ENCODE data around the gene RSPRY1. TPM values are rescaled to one million over a fixed set of nuclear protein-coding genes. Genes with fewer than 3 reads are reported as not detected.

The RSPRY1 gene
- total and polyA plus RNA-seq, 5 donors from 2014 or later, result 25.7 to 46.4 (median 31.7) TPM

GRCh38 chr16:57202095-57202886 lies 16.2 kb downstream of the RSPRY1 start:
- DNase-seq (no peak), ATAC-seq (ENCODE audit: low read depth in 2 of 2) (no peak)
- Histone ChIP-seq H3K4me3 (ENCODE audit: low read depth, low read length) (no peak overlapping the region), H3K4me1 (ENCODE audit: control insufficient read depth, insufficient read depth, low read length, poor library complexity, severe bottlenecking) (no peaks in the 10 kb centered on the region), H3K27me3 (ENCODE audit: control insufficient read depth, insufficient read depth, low read length) (no peaks in the 10 kb centered on the region), H3K27ac (ENCODE audit: insufficient read depth, low read length, poor library complexity, severe bottlenecking) (no peak overlapping the region), H3K9me3 (ENCODE audit: control insufficient read depth in 2 of 2, low read length in 2 of 2) (no peaks in the 10 kb centered on the region), H3K36me3 (ENCODE audit: control insufficient read depth, insufficient read depth, low read length) (peaks cover 30% of the 10 kb centered on the region)
- Mint-ChIP-seq H3K27me3 (no peaks in the 10 kb centered on the region), H3K36me3 (peaks cover 20% of the 10 kb centered on the region), H3K27ac (peak overlapping the region in 1 of 3 donors; percentile 18), H3K4me3 (no peak overlapping the region), H3K9me3 (no peaks in the 10 kb centered on the region), H3K4me1 (peaks cover 0 to 17% (median 8%) of the 10 kb centered on the region in 4 donors)

- no peaks in the 10 kb centered on the region for H3K4me1 ChIP-seq (ENCODE audit: control insufficient read depth, insufficient read depth, low read length, poor library complexity, severe bottlenecking)
- H3K27ac ChIP-seq (ENCODE audit: insufficient read depth, low read length, poor library complexity, severe bottlenecking), result no peak overlapping the region
- Mint-ChIP-seq H3K4me3 (no peak overlapping the region), H3K27ac (peak overlapping the region in 2 of 3 donors; percentile 12 to 18), H3K4me1 (peaks cover 4 to 13% (median 6%) of the 10 kb centered on the region in 4 donors), H3K36me3 (peaks cover 28% of the 10 kb centered on the region), H3K9me3 (no peaks in the 10 kb centered on the region), H3K27me3 (no peaks in the 10 kb centered on the region)
- no peaks in the 10 kb centered on the region for H3K27me3 ChIP-seq (ENCODE audit: control insufficient read depth, insufficient read depth, low read length)
- H3K9me3 ChIP-seq (ENCODE audit: control insufficient read depth in 2 of 2, low read length in 2 of 2), result no peaks in the 10 kb centered on the region
- DNase-seq (no peak), ATAC-seq (ENCODE audit: low read depth in 2 of 2) (no peak)
- no peak overlapping the region for H3K4me3 ChIP-seq (ENCODE audit: low read depth, low read length)
- peaks cover 39% of the 10 kb centered on the region for H3K36me3 ChIP-seq (ENCODE audit: control insufficient read depth, insufficient read depth, low read length)
Observed at GRCh38 chr16:57203451-57203850, 17.3 kb downstream of the RSPRY1 start.

GRCh38 chr16:57204675-57205074 lies 18.5 kb downstream of the RSPRY1 start:
- peaks cover 0 to 7% (median 4%) of the 10 kb centered on the region in 4 donors for H3K4me1 Mint-ChIP-seq
- ATAC-seq (ENCODE audit: low read depth in 2 of 2) (no peak), DNase-seq (no peak)
- no peak overlapping the region for H3K4me3 Mint-ChIP-seq
- Histone ChIP-seq H3K27me3 (ENCODE audit: control insufficient read depth, insufficient read depth, low read length) (no peaks in the 10 kb centered on the region), H3K27ac (ENCODE audit: insufficient read depth, low read length, poor library complexity, severe bottlenecking) (no peak overlapping the region), H3K4me1 (ENCODE audit: control insufficient read depth, insufficient read depth, low read length, poor library complexity, severe bottlenecking) (no peaks in the 10 kb centered on the region), H3K4me3 (ENCODE audit: low read depth, low read length) (no peak overlapping the region), H3K36me3 (ENCODE audit: control insufficient read depth, insufficient read depth, low read length) (peaks cover 42% of the 10 kb centered on the region), H3K9me3 (ENCODE audit: control insufficient read depth in 2 of 2, low read length in 2 of 2) (no peaks in the 10 kb centered on the region)
- peaks cover 29% of the 10 kb centered on the region for H3K36me3 Mint-ChIP-seq
- H3K9me3 Mint-ChIP-seq, result no peaks in the 10 kb centered on the region
- no peaks in the 10 kb centered on the region for H3K27me3 Mint-ChIP-seq
- no peak overlapping the region for H3K27ac Mint-ChIP-seq

- peaks cover 0 to 8% (median 0%) of the 10 kb centered on the region in 4 donors for H3K4me1 Mint-ChIP-seq
- Histone ChIP-seq H3K27ac (ENCODE audit: insufficient read depth, low read length, poor library complexity, severe bottlenecking) (no peak overlapping the region), H3K9me3 (ENCODE audit: control insufficient read depth in 2 of 2, low read length in 2 of 2) (no peaks in the 10 kb centered on the region), H3K27me3 (ENCODE audit: control insufficient read depth, insufficient read depth, low read length) (no peaks in the 10 kb centered on the region), H3K4me3 (ENCODE audit: low read depth, low read length) (no peak overlapping the region), H3K4me1 (ENCODE audit: control insufficient read depth, insufficient read depth, low read length, poor library complexity, severe bottlenecking) (no peaks in the 10 kb centered on the region), H3K36me3 (ENCODE audit: control insufficient read depth, insufficient read depth, low read length) (peaks cover 67% of the 10 kb centered on the region)
- H3K9me3 Mint-ChIP-seq, result no peaks in the 10 kb centered on the region
- H3K27me3 Mint-ChIP-seq, result no peaks in the 10 kb centered on the region
- ATAC-seq (ENCODE audit: low read depth in 2 of 2) (no peak), DNase-seq (no peak)
- H3K4me3 Mint-ChIP-seq, result no peak overlapping the region
- no peak overlapping the region for H3K27ac Mint-ChIP-seq
- peaks cover 38% of the 10 kb centered on the region for H3K36me3 Mint-ChIP-seq
Observed at GRCh38 chr16:57208926-57209325, 22.8 kb downstream of the RSPRY1 start.

- no peak overlapping the region for H3K4me3 ChIP-seq (ENCODE audit: low read depth, low read length)
- H3K9me3 Mint-ChIP-seq, result peaks cover 0 to 5% (median under 1%) of the 10 kb centered on the region in 7 donors
- H3K27me3 ChIP-seq (ENCODE audit: control insufficient read depth, insufficient read depth, low read length), result no peaks in the 10 kb centered on the region
- H3K4me3 Mint-ChIP-seq, result no peak overlapping the region
- no peak overlapping the region for H3K27ac Mint-ChIP-seq
- DNase-seq, result no peak
- H3K36me3 ChIP-seq (ENCODE audit: control insufficient read depth, insufficient read depth, low read length), result peaks cover 69% of the 10 kb centered on the region
- no peak overlapping the region for H3K27ac ChIP-seq (ENCODE audit: insufficient read depth, low read length, poor library complexity, severe bottlenecking)
- H3K4me1 ChIP-seq (ENCODE audit: control insufficient read depth, insufficient read depth, low read length, poor library complexity, severe bottlenecking), result no peaks in the 10 kb centered on the region
- H3K27me3 Mint-ChIP-seq, result no peaks in the 10 kb centered on the region
- H3K9me3 ChIP-seq (ENCODE audit: control insufficient read depth in 2 of 2, low read length in 2 of 2), result no peaks in the 10 kb centered on the region
- peaks cover 46% of the 10 kb centered on the region for H3K36me3 Mint-ChIP-seq
- peaks cover 0 to 8% (median 0%) of the 10 kb centered on the region in 4 donors for H3K4me1 Mint-ChIP-seq
- ATAC-seq (ENCODE audit: low read depth in 2 of 2), result no peak
Observed at GRCh38 chr16:57209780-57210179, 23.7 kb downstream of the RSPRY1 start.

- peaks cover 73% of the 10 kb centered on the region for H3K36me3 ChIP-seq (ENCODE audit: control insufficient read depth, insufficient read depth, low read length)
- peaks cover 0 to 4% (median 0%) of the 10 kb centered on the region in 4 donors for H3K4me1 Mint-ChIP-seq
- H3K4me3 ChIP-seq (ENCODE audit: low read depth, low read length), result no peak overlapping the region
- no peaks in the 10 kb centered on the region for H3K27me3 ChIP-seq (ENCODE audit: control insufficient read depth, insufficient read depth, low read length)
- peaks cover 28 to 34% of the 10 kb centered on the region in 2 experiments for H3K9me3 ChIP-seq (ENCODE audit: control insufficient read depth in 2 of 2, low read length in 2 of 2)
- H3K27me3 Mint-ChIP-seq, result no peaks in the 10 kb centered on the region
- no peak overlapping the region for H3K4me3 Mint-ChIP-seq
- H3K4me1 ChIP-seq (ENCODE audit: control insufficient read depth, insufficient read depth, low read length, poor library complexity, severe bottlenecking), result no peaks in the 10 kb centered on the region
- peaks cover 59% of the 10 kb centered on the region for H3K36me3 Mint-ChIP-seq
- H3K9me3 Mint-ChIP-seq, result peaks cover 0 to 28% (median 14%) of the 10 kb centered on the region in 7 donors
- H3K27ac ChIP-seq (ENCODE audit: insufficient read depth, low read length, poor library complexity, severe bottlenecking), result no peak overlapping the region
- DNase-seq, result no peak
- H3K27ac Mint-ChIP-seq, result no peak overlapping the region
- ATAC-seq (ENCODE audit: low read depth in 2 of 2), result no peak
Observed at GRCh38 chr16:57213462-57213861, 27.3 kb downstream of the RSPRY1 start.

GRCh38 chr16:57216968-57217367 lies 30.8 kb downstream of the RSPRY1 start:
- H3K4me3 ChIP-seq (ENCODE audit: low read depth, low read length), result no peak overlapping the region
- Mint-ChIP-seq H3K27me3 (no peaks in the 10 kb centered on the region), H3K4me1 (peaks cover 0 to 4% (median 1%) of the 10 kb centered on the region in 4 donors), H3K4me3 (no peak overlapping the region), H3K27ac (no peak overlapping the region), H3K36me3 (peaks cover 80% of the 10 kb centered on the region), H3K9me3 (peaks cover 0 to 34% (median 17%) of the 10 kb centered on the region in 7 donors)
- H3K36me3 ChIP-seq (ENCODE audit: control insufficient read depth, insufficient read depth, low read length), result peaks cover 88% of the 10 kb centered on the region
- no peaks in the 10 kb centered on the region for H3K27me3 ChIP-seq (ENCODE audit: control insufficient read depth, insufficient read depth, low read length)
- no peak overlapping the region for H3K27ac ChIP-seq (ENCODE audit: insufficient read depth, low read length, poor library complexity, severe bottlenecking)
- H3K4me1 ChIP-seq (ENCODE audit: control insufficient read depth, insufficient read depth, low read length, poor library complexity, severe bottlenecking), result no peaks in the 10 kb centered on the region
- H3K9me3 ChIP-seq (ENCODE audit: control insufficient read depth in 2 of 2, low read length in 2 of 2), result peaks cover 32 to 34% of the 10 kb centered on the region in 2 experiments
- DNase-seq, result no peak
- ATAC-seq (ENCODE audit: low read depth in 2 of 2), result no peak

GRCh38 chr16:57223057-57223456 lies 36.9 kb downstream of the RSPRY1 start:
- Mint-ChIP-seq H3K9me3 (peaks cover 0 to 9% (median 3%) of the 10 kb centered on the region in 7 donors), H3K4me1 (peaks cover 0 to 2% (median 0%) of the 10 kb centered on the region in 4 donors), H3K27ac (no peak overlapping the region), H3K27me3 (no peaks in the 10 kb centered on the region), H3K36me3 (peaks cover 57% of the 10 kb centered on the region), H3K4me3 (no peak overlapping the region)
- Histone ChIP-seq H3K27me3 (ENCODE audit: control insufficient read depth, insufficient read depth, low read length) (no peaks in the 10 kb centered on the region), H3K36me3 (ENCODE audit: control insufficient read depth, insufficient read depth, low read length) (peaks cover 83% of the 10 kb centered on the region), H3K4me1 (ENCODE audit: control insufficient read depth, insufficient read depth, low read length, poor library complexity, severe bottlenecking) (no peaks in the 10 kb centered on the region), H3K9me3 (ENCODE audit: control insufficient read depth in 2 of 2, low read length in 2 of 2) (peaks cover 4% of the 10 kb centered on the region in 2 experiments), H3K27ac (ENCODE audit: insufficient read depth, low read length, poor library complexity, severe bottlenecking) (no peak overlapping the region), H3K4me3 (ENCODE audit: low read depth, low read length) (no peak overlapping the region)
- DNase-seq (no peak), ATAC-seq (ENCODE audit: low read depth in 2 of 2) (no peak)

Data from CD4-positive, CD25-positive, alpha-beta regulatory T cell (primary cell).